Testis (tissue), 2 donors: ENCODE results near the gene RSRP1.
"Not testable (repeated sequence)": the region's sequence is repeated elsewhere in the genome, so short reads cannot be mapped to it uniquely, and the experiment has no call there.

Experiments
- CTCF ChIP-seq, 3 experiments: fragments of 450-650 bp in 2 of 3; fragments of 200-600 bp in 1 of 3; sonication (generic) in 1 of 3; IDR thresholded peaks; one replicate each; pipeline ENCODE4 v1.5.1; 2016 to 2019; ENCODE audit warnings: antibody characterized with exemption in 3 of 3, mild to moderate bottlenecking in 2 of 3, moderate library complexity in 1 of 3
- POLR2A ChIP-seq: fragments of 450-650 bp; IDR thresholded peaks from one replicate; pipeline ENCODE4 v1.6.1; 2017; ENCODE audit warnings: antibody characterized with exemption, mild to moderate bottlenecking, moderate library complexity

- not testable (repeated sequence) for TF ChIP-seq CTCF (IDR thresholded peaks at IDR 0.05); POLR2A
These were observed 13.1 kb upstream of the RSRP1 start for GRCh38 chr1:25260336-25260735.
